T-helper 22 cell (primary cell): ENCODE measurements around the gene HEXB.
"Not testable (repeated sequence)": the region's sequence is repeated elsewhere in the genome, so short reads cannot be mapped to it uniquely, and the experiment has no call there.

ENCODE experiments used
- DNase-seq: peaks from one replicate; pipeline ENCODE4 v3.0.0-alpha.2; 2020; ENCODE audit warnings: low read depth

HEXB gene

DNA sequence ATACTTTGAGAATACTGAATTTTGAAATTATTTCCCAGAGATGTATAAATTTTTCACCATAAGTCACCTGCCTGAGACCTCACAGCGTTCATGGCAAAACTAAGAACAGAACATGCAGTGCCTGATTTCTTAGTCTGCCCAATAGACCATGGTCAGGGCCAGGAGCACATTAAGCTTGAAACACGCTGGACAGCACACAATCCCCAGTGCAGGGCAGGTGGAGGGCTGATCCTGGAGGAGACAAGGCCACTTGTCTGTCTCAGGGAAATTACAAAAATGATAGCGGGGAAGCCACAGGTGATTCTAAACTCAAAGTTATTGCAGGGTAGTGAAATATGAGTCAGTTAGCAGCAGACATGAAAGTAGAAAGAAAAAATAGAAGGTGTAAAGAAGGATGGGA lies 25.9 kb upstream of the HEXB start:
- no peak for DNase-seq

GRCh38 chr5:74660140-74660539 lies 24.9 kb upstream of the HEXB start:
- no peak for DNase-seq

- DNase-seq = no peak
These were observed 24.2 kb upstream of the HEXB start for GRCh38 chr5:74660873-74661272.

DNA sequence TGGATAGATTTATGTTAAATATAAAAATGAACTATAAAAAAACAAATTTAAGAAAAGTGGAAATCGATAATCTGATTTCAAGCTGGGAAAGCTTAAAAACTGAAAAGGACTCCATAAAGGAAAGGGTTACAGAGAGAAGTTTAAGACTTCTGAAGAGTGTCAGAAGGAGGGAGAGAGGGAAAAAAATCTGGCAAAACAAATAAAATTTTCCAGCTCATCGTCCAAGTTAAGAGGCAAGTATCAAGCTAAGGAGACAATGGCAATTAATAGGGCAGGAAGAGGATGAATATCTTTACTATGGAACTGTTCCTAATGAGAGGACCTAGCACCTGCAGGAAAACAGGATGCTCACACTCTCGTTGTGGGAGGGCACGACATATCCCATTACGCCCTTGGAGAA lies 20.5 kb upstream of the HEXB start:
- DNase-seq = no peak

DNA sequence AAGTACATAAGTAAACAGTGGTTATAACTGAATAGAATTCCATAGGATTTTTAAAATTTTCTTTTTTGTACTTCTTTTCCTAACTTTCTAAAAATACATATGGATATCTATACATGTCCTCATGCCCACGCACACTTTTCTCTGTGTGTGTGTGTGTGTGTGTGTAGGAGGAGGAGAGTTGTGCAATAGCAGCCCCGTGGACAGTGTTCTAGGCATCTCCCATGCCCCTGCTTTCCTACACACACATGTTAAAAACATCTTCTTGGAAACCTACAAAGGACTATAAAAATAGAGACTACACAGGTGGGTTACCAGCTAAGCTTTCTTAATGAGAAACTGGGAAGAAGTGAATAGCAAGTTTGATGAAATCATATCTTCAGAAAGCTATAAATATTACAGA lies 19.8 kb upstream of the HEXB start:
- no peak for DNase-seq

GRCh38 chr5:74665816-74666215 lies 19.2 kb upstream of the HEXB start:
- no peak for DNase-seq

- DNase-seq = no peak
These were observed 17.6 kb upstream of the HEXB start for GRCh38 chr5:74667396-74667795.

GRCh38 chr5:74669821-74670220 lies 15.2 kb upstream of the HEXB start:
- DNase-seq = no peak

- no peak for DNase-seq
These were observed 14.5 kb upstream of the HEXB start for GRCh38 chr5:74670396-74671038.

GRCh38 chr5:74672215-74672877 lies 12.7 kb upstream of the HEXB start:
- no peak for DNase-seq

DNA sequence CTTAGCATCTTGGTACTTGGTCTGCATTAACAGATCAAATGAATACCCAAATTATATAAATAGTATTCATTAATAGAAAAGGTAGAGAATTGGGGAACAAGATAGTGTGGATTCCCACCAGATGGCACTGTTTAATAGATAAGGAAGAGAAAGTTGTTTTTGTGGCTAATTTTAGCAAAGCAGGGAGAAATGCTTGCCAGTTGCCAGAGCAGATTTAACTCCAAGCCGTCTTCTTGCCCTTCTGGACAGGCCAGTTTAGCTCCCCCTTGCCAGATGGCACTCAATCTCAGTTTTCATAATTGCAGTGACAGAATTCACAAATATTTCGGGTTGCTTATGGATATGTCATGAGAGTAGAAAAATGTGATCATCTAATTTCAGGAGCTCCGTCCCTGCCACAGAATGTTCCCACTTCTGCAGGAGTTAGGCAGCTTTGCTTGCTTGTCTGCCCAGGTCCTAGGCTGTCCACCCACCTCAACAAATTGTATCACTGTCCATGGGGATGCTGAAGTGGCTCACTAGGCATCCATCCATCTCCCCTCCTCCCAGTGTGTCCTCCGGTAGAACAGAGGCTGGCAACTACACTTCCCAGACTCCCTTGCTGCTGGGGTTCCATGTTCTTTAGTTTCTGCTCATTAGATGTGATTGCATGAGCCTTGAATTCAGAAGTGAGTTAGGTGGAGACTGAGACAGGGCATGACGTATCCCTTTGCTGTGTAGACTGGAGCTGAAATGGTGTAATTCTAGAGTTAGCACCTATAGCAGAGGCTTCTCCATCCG lies 11.8 kb upstream of the HEXB start:
- no peak for DNase-seq

- DNase-seq = not testable (repeated sequence)
These were observed 8.6 kb upstream of the HEXB start for GRCh38 chr5:74676466-74676865.

GRCh38 chr5:74678123-74678522 lies 6.9 kb upstream of the HEXB start:
- not testable (repeated sequence) for DNase-seq

DNA sequence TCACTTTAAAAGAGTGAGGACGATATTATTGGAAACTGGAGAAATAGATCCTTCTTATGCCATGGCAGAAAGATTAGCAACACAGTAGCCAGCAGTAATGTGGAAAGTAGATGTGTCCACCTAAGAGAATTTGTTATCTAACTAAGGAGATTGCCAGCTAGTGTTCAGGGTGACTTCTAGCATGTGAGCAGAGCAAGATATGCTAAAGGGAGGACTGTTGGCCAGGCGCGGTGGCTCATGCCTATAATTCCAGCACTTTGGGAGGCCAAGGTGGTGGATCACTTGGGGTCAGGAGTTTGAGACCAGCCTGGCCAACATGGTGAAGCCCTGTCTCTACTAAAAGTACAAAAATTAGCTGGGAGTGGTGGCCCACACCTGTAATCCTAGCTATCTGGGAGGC lies 5.7 kb upstream of the HEXB start:
- DNase-seq = not testable (repeated sequence)

- no peak for DNase-seq
These were observed 5.1 kb upstream of the HEXB start for GRCh38 chr5:74679966-74680365.

DNA sequence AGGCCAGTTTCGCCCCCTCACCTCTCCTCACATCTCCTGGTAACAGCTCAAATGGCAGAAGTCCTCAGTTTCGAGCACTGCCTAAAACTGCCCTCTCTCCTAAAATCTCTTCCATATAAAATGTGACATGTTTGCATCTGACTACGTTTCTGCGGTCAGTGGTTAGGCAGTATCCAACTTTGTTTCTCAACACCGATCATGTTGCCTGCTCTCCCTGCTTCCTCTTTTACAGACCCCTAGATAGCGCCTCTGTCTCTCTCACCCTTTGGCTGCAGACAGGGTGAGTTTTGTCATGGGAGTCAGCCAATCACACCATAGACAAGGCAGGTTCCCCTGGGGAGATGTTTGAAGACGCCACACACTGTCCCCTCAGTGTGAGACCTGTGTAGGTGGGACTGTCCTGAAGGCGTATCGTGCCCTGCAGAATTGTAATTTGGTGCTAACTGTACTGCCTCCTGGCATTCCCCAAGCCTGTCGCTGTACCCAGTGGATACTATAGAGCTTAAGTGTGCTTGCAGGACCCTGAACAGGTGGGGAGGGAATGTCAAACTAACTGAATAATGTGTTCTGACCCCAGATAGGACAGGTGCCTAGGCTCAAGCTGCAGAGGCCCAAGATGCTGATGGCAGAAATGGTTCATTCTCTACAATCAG lies 1.1 kb downstream of the HEXB start:
- no peak for DNase-seq

DNA sequence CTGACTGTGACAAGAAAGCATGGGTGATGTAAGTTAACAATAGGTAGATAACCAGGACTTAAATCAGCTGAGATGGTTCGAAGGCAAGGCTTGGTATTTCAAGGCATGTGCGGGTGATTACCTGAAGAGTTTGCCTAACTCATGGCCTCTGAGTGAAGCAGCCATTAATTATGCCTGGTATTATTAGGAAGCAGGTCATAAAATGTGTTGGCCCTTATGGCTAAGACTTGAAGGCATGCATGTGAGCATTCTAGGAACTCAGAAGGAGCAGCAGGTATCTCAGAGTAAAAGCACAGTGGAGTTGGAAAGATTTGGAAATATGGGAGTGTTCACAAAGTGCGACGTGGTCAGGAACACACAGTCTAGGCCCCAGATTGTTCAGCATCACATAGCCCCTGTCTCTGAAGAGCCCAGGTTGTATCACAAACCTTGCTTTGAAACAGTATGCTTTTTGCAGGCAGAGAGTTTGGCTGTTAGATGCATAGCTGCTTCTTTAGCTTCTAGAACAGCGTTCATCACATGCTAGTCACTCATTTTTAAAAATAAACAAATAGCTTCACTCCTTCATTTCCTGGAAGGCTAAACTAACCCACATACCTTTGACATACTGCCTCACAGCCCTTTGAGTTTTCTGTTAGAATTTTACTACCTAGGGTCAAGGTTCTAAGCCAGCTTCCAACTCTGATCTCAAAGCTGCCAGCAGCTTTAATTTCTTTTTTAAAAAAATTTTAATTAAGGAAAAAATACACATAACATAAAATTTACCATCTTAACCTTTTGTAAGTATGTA lies 2.1 kb downstream of the HEXB start:
- no peak for DNase-seq

GRCh38 chr5:74693191-74693590 lies 8.2 kb downstream of the HEXB start:
- no peak for DNase-seq

- no peak for DNase-seq
These were observed 32.6 kb downstream of the HEXB start for GRCh38 chr5:74717596-74717995.

DNA sequence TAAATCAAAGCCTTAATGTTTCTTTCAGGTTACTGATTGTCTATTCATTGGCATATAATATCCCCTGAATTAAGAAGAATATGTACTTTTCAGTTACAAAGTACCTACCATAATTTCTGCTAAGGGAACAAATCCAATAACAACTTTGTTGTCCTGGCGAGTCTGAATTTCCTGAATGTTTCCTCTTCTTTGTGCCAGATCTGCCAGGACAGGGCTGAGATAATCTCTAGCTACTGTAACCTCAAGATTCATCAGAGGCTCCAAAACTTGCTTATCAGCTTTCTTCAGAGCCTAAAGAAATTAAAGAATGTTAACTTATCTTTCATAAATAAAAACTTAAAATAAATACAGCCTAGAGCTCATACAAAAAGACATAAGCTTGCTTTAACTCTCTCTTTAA lies 37.2 kb downstream of the HEXB start:
- DNase-seq = no peak

DNA sequence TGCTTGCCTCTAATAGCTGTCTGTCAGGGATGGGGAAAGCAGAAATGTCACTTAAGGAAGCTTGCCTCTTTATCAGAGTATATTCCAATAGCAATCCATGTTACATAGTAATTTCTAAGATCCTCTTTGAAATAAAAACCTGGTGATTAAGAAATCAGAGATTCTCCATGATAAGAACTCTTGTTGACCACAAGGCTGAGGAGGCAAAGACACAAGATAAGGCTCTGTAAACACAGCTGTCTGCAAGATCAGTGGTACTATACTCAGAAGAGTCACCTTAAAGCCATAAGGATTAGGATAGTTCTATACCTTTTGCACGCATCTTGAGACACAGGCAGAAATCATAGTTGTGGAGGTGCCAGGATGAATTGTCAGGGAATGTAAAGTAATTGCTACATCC lies 40.3 kb downstream of the HEXB start:
- no peak for DNase-seq

DNA sequence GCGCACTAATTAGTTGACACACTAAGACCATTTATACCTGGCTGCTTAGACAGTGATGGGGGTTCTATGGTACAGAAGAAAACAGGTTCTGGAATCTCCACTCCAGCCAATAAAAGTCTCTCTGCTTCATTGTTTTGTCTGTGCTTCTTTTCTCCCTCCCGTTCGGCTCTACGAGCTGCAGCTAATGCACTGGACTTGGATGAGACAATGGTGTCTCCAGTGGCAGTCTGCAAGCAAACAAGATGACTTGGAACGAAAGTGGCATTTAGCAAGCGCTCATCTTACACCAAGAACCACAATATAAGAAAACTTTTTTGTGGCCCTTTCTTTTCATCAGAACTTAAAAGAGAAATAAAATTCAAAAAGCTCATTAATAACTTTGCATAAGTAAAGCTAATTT lies 51.7 kb downstream of the HEXB start:
- DNase-seq = no peak
